ENCODE data around the gene NDUFAF3. TPM values are rescaled to one million over a fixed set of nuclear protein-coding genes. Genes with fewer than 3 reads are reported as not detected.

NDUFAF3 gene
- polyA plus RNA-seq, 1 experiment: 89.5 TPM

GRCh38 chr3:48993834-48994233 lies 28.1 kb upstream of the NDUFAF3 start:
- TF ChIP-seq CTCF (IDR thresholded peaks at IDR 0.05; ENCODE audit: insufficient read depth, low read depth, low read length): no peak

GRCh38 chr3:48996640-48997039 lies 25.3 kb upstream of the NDUFAF3 start:
- no peaks in the 10 kb centered on the region for H3K27me3 ChIP-seq (ENCODE audit: control insufficient read depth, insufficient read depth, low read length)
- POLR2A ChIA-PET: no interaction called here
- no peak for TF ChIP-seq CTCF (IDR thresholded peaks at IDR 0.05; ENCODE audit: insufficient read depth, low read depth, low read length)
- CTCF ChIA-PET: interaction anchor here (1.0 kb wide), 1 partner anchor 10 kb away, joined by 3 read pairs; no protein-coding TSS in a partner anchor
- H3K4me3 ChIP-seq (ENCODE audit: low read depth, low read length): no peak overlapping the region
- no peak for DNase-seq (ENCODE audit: low read depth)
- peaks cover 5% of the 10 kb centered on the region for H3K36me3 ChIP-seq (ENCODE audit: control insufficient read depth, insufficient read depth, low read length)

More at GRCh38 chr3:48993834-48994233, 28.1 kb upstream of the NDUFAF3 start:
- H3K36me3 ChIP-seq (ENCODE audit: control insufficient read depth, insufficient read depth, low read length): peaks cover 5% of the 10 kb centered on the region
- ChIA-PET POLR2A (interaction anchor here (0.7 kb wide), 1 partner anchor 13 kb away, joined by 8 read pairs; the partner anchor contains the start of gene WDR6), CTCF (no interaction called here)
- no peak overlapping the region for H3K4me3 ChIP-seq (ENCODE audit: low read depth, low read length)
- DNase-seq (ENCODE audit: low read depth): no peak
- no peaks in the 10 kb centered on the region for H3K27me3 ChIP-seq (ENCODE audit: control insufficient read depth, insufficient read depth, low read length)

GRCh38 chr3:48997102-48997635 lies 24.8 kb upstream of the NDUFAF3 start:
- Histone ChIP-seq H3K27me3 (ENCODE audit: control insufficient read depth, insufficient read depth, low read length) (no peaks in the 10 kb centered on the region), H3K36me3 (ENCODE audit: control insufficient read depth, insufficient read depth, low read length) (peaks cover 5% of the 10 kb centered on the region), H3K4me3 (ENCODE audit: low read depth, low read length) (no peak overlapping the region)
- TF ChIP-seq CTCF (IDR thresholded peaks at IDR 0.05; ENCODE audit: insufficient read depth, low read depth, low read length): no peak
- ChIA-PET POLR2A (no interaction called here), CTCF (interaction anchor here (1.2 kb wide), 1 partner anchor 51 kb away, joined by 3 read pairs; no protein-coding TSS in a partner anchor)
- no peak for DNase-seq (ENCODE audit: low read depth)

GRCh38 chr3:48997714-48998637 lies 23.9 kb upstream of the NDUFAF3 start:
- POLR2A ChIA-PET: no interaction called here

More at GRCh38 chr3:48997714-48998637, 23.9 kb upstream of the NDUFAF3 start:
- CTCF ChIA-PET: interaction anchor here (1.2 kb wide), 1 partner anchor 51 kb away, joined by 3 read pairs; no protein-coding TSS in a partner anchor
- no peak for DNase-seq (ENCODE audit: low read depth)
- peaks cover 5% of the 10 kb centered on the region for H3K36me3 ChIP-seq (ENCODE audit: control insufficient read depth, insufficient read depth, low read length)
- no peak overlapping the region for H3K4me3 ChIP-seq (ENCODE audit: low read depth, low read length)
- no peaks in the 10 kb centered on the region for H3K27me3 ChIP-seq (ENCODE audit: control insufficient read depth, insufficient read depth, low read length)
- no peak for TF ChIP-seq CTCF (IDR thresholded peaks at IDR 0.05; ENCODE audit: insufficient read depth, low read depth, low read length)

All from BJ (cell line).